ENCODE data around the gene PAQR4.

GRCh38 chr16:2946649-2947048, 22.5 kb upstream of the PAQR4 start:
- TF ChIP-seq CTCF (IDR thresholded peaks at IDR 0.05) (no peak), POLR2A (IDR thresholded peaks at IDR 0.05) (no peak), EP300 (IDR thresholded peaks at IDR 0.05) (no peak)
